GM12878 (cell line): ENCODE results near the gene ADGRD1. TPM values are rescaled to one million over a fixed set of nuclear protein-coding genes. Genes with fewer than 3 reads are reported as not detected.
A peak's percentile ranks its signal among the peaks of the same experiment; 100 is the strongest.

Source experiments
- ATAC-seq: fragments of 200-7000 bp; cut with Tn5 transposase; 3 replicates; pipeline ENCODE4 v1.9.1; 2020; ENCODE audit warnings: mild to moderate bottlenecking, moderate library complexity
- BruUV-seq: library from RNA; stranded (reverse); fragments of 400-500 nt; replicated peaks from 2 replicates; lab custom pipeline; 2021; lab: Mats Ljungman, UMichigan
- CTCF ChIA-PET: fragments of 300-600 bp; sonication (Branson Sonifier 250); formaldehyde crosslinking; extraction: SDS; loops from one replicate; lab custom pipeline; 2021; ENCODE audit warnings: inconsistent platforms; lab: Yijun Ruan, JAX
- POLR2A ChIA-PET: fragments of 350-600 bp; formaldehyde crosslinking; extraction: SDS; loops from one replicate; lab custom pipeline; 2021; ENCODE audit warnings: inconsistent platforms; lab: Charles Lee
- RAD21 ChIA-PET: fragments of 300-600 bp; sonication (Branson Sonifier 250); formaldehyde crosslinking; loops from one replicate; lab custom pipeline; 2023; ENCODE audit warnings: antibody characterized with exemption; ENCODE audit not compliant: unreplicated experiment; lab: Charles Lee
- SMC1A ChIA-PET: fragments of 300-600 bp; sonication (Branson Sonifier 250); formaldehyde crosslinking; loops from one replicate; lab custom pipeline; 2023; ENCODE audit not compliant: unreplicated experiment, uncharacterized antibody; lab: Charles Lee
- DNase-seq: peaks from one replicate; pipeline ENCODE4 v3.0.0-alpha.2; 2011; ENCODE audit warnings: low read depth, low spot score
- FAIRE-seq: peaks from 3 replicates; lab custom pipeline; 2011; peaks lifted over from hg19 to GRCh38; lab: Jason Lieb, UNC
- H2AFZ ChIP-seq: 2 replicates; pipeline ENCODE4 v1.6.0; 2011; ENCODE audit warnings: low read depth, low read length, control low read depth; ENCODE audit not compliant: control insufficient read depth
- H3K27ac ChIP-seq: 2 replicates; pipeline ENCODE4 v1.5.1; 2011; ENCODE audit warnings: control low read depth; ENCODE audit not compliant: control insufficient read depth, insufficient read depth
- H3K27me3 ChIP-seq, 2 experiments: replicated peaks in 1 of 2; 2 replicates each; pipeline versions ENCODE4 v1.6.0 to v1.6.1; 2011; ENCODE audit warnings: low read length in 1 of 2; ENCODE audit not compliant: control insufficient read depth in 2 of 2, insufficient read depth in 2 of 2
- H3K36me3 ChIP-seq, 2 experiments: 2 replicates each; pipeline ENCODE4 v1.5.1; 2011; ENCODE audit warnings: low read length in 1 of 2; ENCODE audit not compliant: control insufficient read depth in 2 of 2, insufficient read depth in 2 of 2
- H3K4me1 ChIP-seq: 2 replicates; pipeline ENCODE4 v1.6.1; 2011; ENCODE audit warnings: mild to moderate bottlenecking, low read length, moderate library complexity, mixed read lengths; ENCODE audit not compliant: control insufficient read depth, insufficient read depth
- H3K4me2 ChIP-seq: 2 replicates; pipeline ENCODE4 v1.6.0; 2011; ENCODE audit warnings: control low read depth; ENCODE audit not compliant: control insufficient read depth, insufficient read depth
- H3K4me3 ChIP-seq: fragments of 200-600 bp; sonication (generic); 2 replicates; pipeline ENCODE4 v1.5.1; 2016
- H3K79me2 ChIP-seq: 2 replicates; pipeline ENCODE4 v1.6.0; 2011; ENCODE audit warnings: low read length; ENCODE audit not compliant: control insufficient read depth, insufficient read depth
- H3K9ac ChIP-seq: 2 replicates; pipeline ENCODE4 v1.8.0; 2011; ENCODE audit warnings: low read length, control low read depth, mixed read lengths; ENCODE audit not compliant: control insufficient read depth, insufficient read depth
- H3K9me3 ChIP-seq: replicated peaks from 3 replicates; pipeline ENCODE4 v1.5.1; 2011; ENCODE audit warnings: mild to moderate bottlenecking, low read length; ENCODE audit not compliant: control insufficient read depth, insufficient read depth
- H4K20me1 ChIP-seq: 2 replicates; pipeline ENCODE4 v1.6.0; 2011; ENCODE audit not compliant: control insufficient read depth, insufficient read depth
- BHLHE40 ChIP-seq, 2 experiments: fragments of 450-650 bp in 1 of 2; IDR thresholded peaks; 2 replicates each; pipeline ENCODE4 v1.6.1; 2011 to 2017; ENCODE audit warnings: low read depth in 2 of 2, borderline replicate concordance in 1 of 2, improper control_type of control experiment in 1 of 2, low read length in 1 of 2, mild to moderate bottlenecking in 1 of 2
- BRCA1 ChIP-seq: IDR thresholded peaks from 2 replicates; pipeline ENCODE4 v1.6.1; 2011; ENCODE audit warnings: low read depth, low read length, improper control_type of control experiment
- CHD2 ChIP-seq: IDR thresholded peaks from 2 replicates; pipeline ENCODE4 v1.6.1; 2011; ENCODE audit warnings: low read depth, low read length, improper control_type of control experiment, borderline replicate concordance
- EP300 ChIP-seq, 2 experiments: fragments of 150-350 bp in 1 of 2; IDR thresholded peaks; 2 replicates each; pipeline ENCODE4 v1.6.1; 2011 to 2012; ENCODE audit warnings: low read depth in 2 of 2, low read length in 2 of 2, borderline replicate concordance in 1 of 2, improper control_type of control experiment in 1 of 2, inconsistent platforms in 1 of 2; ENCODE audit not compliant: control insufficient read depth in 1 of 2
- HDGF ChIP-seq: fragments of 450-650 bp; IDR thresholded peaks from 2 replicates; pipeline ENCODE4 v1.6.1; 2016; ENCODE audit warnings: antibody characterized with exemption
- MEF2B ChIP-seq: fragments of 450-650 bp; IDR thresholded peaks from 2 replicates; pipeline ENCODE4 v1.6.1; 2018; ENCODE audit warnings: mild to moderate bottlenecking, moderate library complexity; ENCODE audit not compliant: partially characterized antibody, poor library complexity, severe bottlenecking
- NR2C1 ChIP-seq: fragments of 450-650 bp; IDR thresholded peaks from 2 replicates; pipeline ENCODE4 v1.6.1; 2017; ENCODE audit warnings: antibody characterized with exemption, mild to moderate bottlenecking, moderate library complexity
- NR2F1 ChIP-seq: fragments of 450-650 bp; conservative IDR thresholded peaks from 2 replicates; pipeline ENCODE4 v1.6.1; 2017; ENCODE audit warnings: mild to moderate bottlenecking
- POU2F2 ChIP-seq: IDR thresholded peaks from 3 replicates; pipeline ENCODE4 v1.6.1; 2011; ENCODE audit warnings: low read depth, mild to moderate bottlenecking, low read length, borderline replicate concordance
- RBBP5 ChIP-seq: fragments of 200-600 bp; sonication (generic); conservative IDR thresholded peaks from 2 replicates; pipeline ENCODE4 v1.6.1; 2016
- RFX5 ChIP-seq: IDR thresholded peaks from 2 replicates; pipeline ENCODE4 v1.6.1; 2011; ENCODE audit warnings: low read depth, low read length, improper control_type of control experiment
- SPI1 ChIP-seq: IDR thresholded peaks from 2 replicates; pipeline ENCODE4 v1.6.1; 2011; ENCODE audit warnings: low read depth, mild to moderate bottlenecking, low read length, moderate library complexity, borderline replicate concordance; ENCODE audit not compliant: insufficient read depth
- STAT1 ChIP-seq: fragments of 450-650 bp; conservative IDR thresholded peaks from 2 replicates; pipeline ENCODE4 v1.6.1; 2014; ENCODE audit warnings: antibody characterized with exemption, mild to moderate bottlenecking
- WGBS: methylation state at CpG from one replicate; pipeline ENCODE4 v1.1.6; 2016; ENCODE audit warnings: low lambda C conversion rate; ENCODE audit not compliant: insufficient replicate concordance, insufficient coverage; ENCODE audit errors: missing lambda C conversion rate; 5-methylcytosine and 5-hydroxymethylcytosine counted together
- in situ Hi-C: fragments of 300-500 bp; cut with MboI; formaldehyde crosslinking; loops from 9 replicates; pipeline ENCODE4 v1.14.3; 2018; ENCODE audit warnings: mixed read lengths
- intact Hi-C: fragments of 100-400 bp; cut with micrococcal nuclease; formaldehyde crosslinking; loops from one replicate; pipeline ENCODE4 v1.14.2; 2022; ENCODE audit not compliant: unreplicated experiment
- polyA plus RNA-seq, 11 experiments: library from polyadenylated mRNA; depleted of rRNA in 4 of 11; unstranded in 6 of 11; stranded (reverse) in 5 of 11; fragments of >200 nt; fragmentation: Nextera tagmentation in 4 of 11; fragmentation: Illumina TruSeq in 1 of 11; extraction: Ambion mirVana in 4 of 11; extraction: Trizol in 1 of 11; gene quantifications; 1 replicate in 1 of 11; 2 replicates in 10 of 11; pipeline versions ENCODE4 v1.2.1 to v1.2.3, GENCODE V29; 2011 to 2016; ENCODE audit warnings: inconsistent platforms in 2 of 11, missing spikeins in 2 of 11, low read depth in 1 of 11
- total RNA-seq, 4 experiments: library from RNA; depleted of rRNA in 3 of 4; stranded (reverse); fragments of >200 nt in 3 of 4; fragmentation: Illumina TruSeq in 1 of 4; extraction: Trizol in 1 of 4; gene quantifications; 2 replicates each; pipeline versions ENCODE4 v1.2.1 to v1.2.3, GENCODE V29; 2013 to 2021
- TF ChIP-seq, protein P1 (sequence below): IDR thresholded peaks from 2 replicates; pipeline ENCODE4 v1.6.1; 2011; ENCODE audit warnings: low read depth, mild to moderate bottlenecking, low read length, moderate library complexity, borderline replicate concordance; ENCODE audit errors: extremely low read depth
- TF ChIP-seq, protein P2 (sequence below): fragments of 450-650 bp; IDR thresholded peaks from 2 replicates; pipeline ENCODE4 v1.6.1; 2018; ENCODE audit warnings: borderline replicate concordance, mild to moderate bottlenecking; ENCODE audit not compliant: partially characterized antibody
- TF ChIP-seq, protein P3 (sequence below): fragments of 450-650 bp; IDR thresholded peaks from 2 replicates; pipeline ENCODE4 v1.6.1; 2017; ENCODE audit warnings: antibody characterized with exemption, mild to moderate bottlenecking, moderate library complexity

Gene ADGRD1
- total and polyA plus RNA-seq, 10 of the 15 experiments (the other 5 are each of a cell fraction or from before 2014, with no cell fraction given), result 0.15 to 12.7 (median 1.2) TPM

GRCh38 chr12:130970165-130970907 lies 16.6 kb downstream of the ADGRD1 start:
- intact Hi-C loops (loop anchor here (2.0 kb wide), 1 partner anchor 122 kb away; no protein-coding TSS in a partner anchor), in situ Hi-C loops (no loop called here)
- Histone ChIP-seq H2AFZ (no peak overlapping the region), H3K27me3 (no peaks in the 10 kb centered on the region), H3K4me2 (peak overlapping the region; percentile 54), H3K36me3 (no peaks in the 10 kb centered on the region), H3K9ac (no peak overlapping the region), H3K4me3 (0 out of 2 replicates have a peak overlapping the region, but pooled peaks have one; percentile 35), H3K4me1 (peaks cover 5% of the 10 kb centered on the region; the same call in 1 of the 2 replicates), H3K79me2 (no peaks in the 10 kb centered on the region), H3K27ac (no peak overlapping the region), H4K20me1 (no peaks in the 10 kb centered on the region), H3K9me3 (no peaks in the 10 kb centered on the region)
- DNase-seq (peak; percentile 68), FAIRE-seq (no peak), ATAC-seq (peak; percentile 94)
- ChIA-PET POLR2A (interaction anchor here (0.8 to 2.0 kb wide), 4 partner anchors 10 to 100 kb away, joined by 3 to 10 read pairs (median 6); no protein-coding TSS in a partner anchor), CTCF (interaction anchor here (0.6 to 2.4 kb wide), 11 partner anchors 10 to 860 kb away, joined by 3 to 11 read pairs (median 3); partner anchors contain the start of gene ADGRD1), RAD21 (interaction anchor here (0.8 to 2.6 kb wide), 10 partner anchors 10 to 162 kb away, joined by 3 to 18 read pairs (median 4); partner anchors contain the start of gene ADGRD1), SMC1A (interaction anchor here (0.8 to 3.6 kb wide), 11 partner anchors 8 to 123 kb away, joined by 3 to 23 read pairs (median 4); partner anchors contain the start of gene ADGRD1)
- no TSS peak for BruUV-seq
- WGBS, result 1% methylated on average over 15 of the region's 15 CpGs
- TF ChIP-seq, protein P1, sequence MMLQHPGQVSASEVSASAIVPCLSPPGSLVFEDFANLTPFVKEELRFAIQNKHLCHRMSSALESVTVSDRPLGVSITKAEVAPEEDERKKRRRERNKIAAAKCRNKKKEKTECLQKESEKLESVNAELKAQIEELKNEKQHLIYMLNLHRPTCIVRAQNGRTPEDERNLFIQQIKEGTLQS, result no peak
- TF ChIP-seq CHD2 (no peak), EP300 (IDR thresholded peaks at IDR 0.05; ENCODE audit: borderline replicate concordance in 1 of 2, control insufficient read depth in 1 of 2, low read depth in 2 of 2, low read length in 2 of 2) (peak in 1 of 2 experiments; percentile 55; a peak in 1 of 4 replicates), RBBP5 (no peak), SPI1 (no peak), RFX5 (no peak), HDGF (no peak), BHLHE40 (IDR thresholded peaks at IDR 0.05; ENCODE audit: borderline replicate concordance in 1 of 2, low read depth in 2 of 2, low read length in 1 of 2) (peak; percentile 13 to 46; a peak in 1 of 4 replicates), POU2F2 (peak; percentile 93; the same call in 2 of the 3 replicates), BRCA1 (no peak), STAT1 (no peak), NR2F1 (0 out of 2 replicates have a peak, but pooled peaks have one; percentile 48), MEF2B (peak; percentile 99), NR2C1 (no peak)
- TF ChIP-seq, protein P2, sequence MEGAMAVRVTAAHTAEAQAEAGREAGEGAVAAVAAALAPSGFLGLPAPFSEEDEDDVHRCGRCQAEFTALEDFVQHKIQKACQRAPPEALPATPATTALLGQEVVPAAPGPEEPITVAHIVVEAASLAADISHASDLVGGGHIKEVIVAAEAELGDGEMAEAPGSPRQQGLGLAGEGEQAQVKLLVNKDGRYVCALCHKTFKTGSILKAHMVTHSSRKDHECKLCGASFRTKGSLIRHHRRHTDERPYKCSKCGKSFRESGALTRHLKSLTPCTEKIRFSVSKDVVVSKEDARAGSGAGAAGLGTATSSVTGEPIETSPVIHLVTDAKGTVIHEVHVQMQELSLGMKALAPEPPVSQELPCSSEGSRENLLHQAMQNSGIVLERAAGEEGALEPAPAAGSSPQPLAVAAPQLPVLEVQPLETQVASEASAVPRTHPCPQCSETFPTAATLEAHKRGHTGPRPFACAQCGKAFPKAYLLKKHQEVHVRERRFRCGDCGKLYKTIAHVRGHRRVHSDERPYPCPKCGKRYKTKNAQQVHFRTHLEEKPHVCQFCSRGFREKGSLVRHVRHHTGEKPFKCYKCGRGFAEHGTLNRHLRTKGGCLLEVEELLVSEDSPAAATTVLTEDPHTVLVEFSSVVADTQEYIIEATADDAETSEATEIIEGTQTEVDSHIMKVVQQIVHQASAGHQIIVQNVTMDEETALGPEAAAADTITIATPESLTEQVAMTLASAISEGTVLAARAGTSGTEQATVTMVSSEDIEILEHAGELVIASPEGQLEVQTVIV, result no peak
- TF ChIP-seq, protein P3, sequence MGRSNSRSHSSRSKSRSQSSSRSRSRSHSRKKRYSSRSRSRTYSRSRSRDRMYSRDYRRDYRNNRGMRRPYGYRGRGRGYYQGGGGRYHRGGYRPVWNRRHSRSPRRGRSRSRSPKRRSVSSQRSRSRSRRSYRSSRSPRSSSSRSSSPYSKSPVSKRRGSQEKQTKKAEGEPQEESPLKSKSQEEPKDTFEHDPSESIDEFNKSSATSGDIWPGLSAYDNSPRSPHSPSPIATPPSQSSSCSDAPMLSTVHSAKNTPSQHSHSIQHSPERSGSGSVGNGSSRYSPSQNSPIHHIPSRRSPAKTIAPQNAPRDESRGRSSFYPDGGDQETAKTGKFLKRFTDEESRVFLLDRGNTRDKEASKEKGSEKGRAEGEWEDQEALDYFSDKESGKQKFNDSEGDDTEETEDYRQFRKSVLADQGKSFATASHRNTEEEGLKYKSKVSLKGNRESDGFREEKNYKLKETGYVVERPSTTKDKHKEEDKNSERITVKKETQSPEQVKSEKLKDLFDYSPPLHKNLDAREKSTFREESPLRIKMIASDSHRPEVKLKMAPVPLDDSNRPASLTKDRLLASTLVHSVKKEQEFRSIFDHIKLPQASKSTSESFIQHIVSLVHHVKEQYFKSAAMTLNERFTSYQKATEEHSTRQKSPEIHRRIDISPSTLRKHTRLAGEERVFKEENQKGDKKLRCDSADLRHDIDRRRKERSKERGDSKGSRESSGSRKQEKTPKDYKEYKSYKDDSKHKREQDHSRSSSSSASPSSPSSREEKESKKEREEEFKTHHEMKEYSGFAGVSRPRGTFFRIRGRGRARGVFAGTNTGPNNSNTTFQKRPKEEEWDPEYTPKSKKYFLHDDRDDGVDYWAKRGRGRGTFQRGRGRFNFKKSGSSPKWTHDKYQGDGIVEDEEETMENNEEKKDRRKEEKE, result no peak
